NCI-H1694 treated with DMSO at 0.1 percent for 48 hours (cell line): Measurements from ENCODE around the gene CDIPT.

Source experiments
- DNase-seq: peaks from one replicate; lab custom pipeline; 2025; lab: John Stamatoyannopoulos, UW

CDIPT gene

DNA sequence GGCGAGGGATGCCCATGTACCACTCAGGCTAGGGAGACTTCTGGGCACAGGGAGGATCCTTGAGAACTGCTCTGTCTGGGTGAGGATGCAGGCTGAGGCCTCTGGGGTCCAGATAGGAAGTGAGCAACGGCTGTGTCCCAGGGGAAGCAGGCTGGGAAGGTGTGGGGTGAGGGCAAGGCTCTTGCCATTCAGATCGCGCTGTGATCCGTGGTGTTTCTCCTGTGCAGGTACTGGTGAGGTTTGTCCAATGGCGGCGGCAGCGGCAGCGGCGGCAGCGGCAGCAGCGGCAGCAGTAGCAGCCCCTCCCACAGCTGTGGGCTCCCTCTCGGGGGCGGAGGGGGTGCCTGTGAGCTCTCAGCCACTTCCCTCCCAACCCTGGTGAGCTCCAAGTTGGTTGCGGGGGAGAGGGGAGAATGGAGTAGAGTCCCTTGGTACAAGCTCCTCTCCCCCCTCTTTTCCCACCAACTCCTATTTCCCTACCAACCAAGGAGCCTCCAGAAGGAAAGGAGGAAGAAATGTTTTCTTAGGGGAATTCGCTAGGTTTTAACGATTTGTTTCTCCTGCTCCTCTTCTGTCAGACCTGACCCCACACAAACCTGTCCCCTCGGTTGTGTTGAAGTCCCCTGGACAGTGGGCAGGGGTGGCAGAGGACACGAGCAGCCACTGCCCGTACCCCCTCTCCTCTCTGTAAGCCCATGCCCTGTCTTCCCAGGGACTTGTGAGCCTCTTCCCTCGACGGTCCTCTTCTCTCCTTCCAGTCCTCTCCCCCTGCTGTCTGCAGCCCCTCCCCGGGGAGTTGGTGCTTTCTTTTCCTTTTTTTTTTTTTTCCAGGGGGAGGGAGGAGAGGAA, 53.0 kb downstream of the CDIPT start:
- no peak for DNase-seq

GRCh38 chr16:29809031-29809747, 53.8 kb downstream of the CDIPT start:
- DNase-seq = no peak
